ENCODE results near the gene DAPK2. TPM values are rescaled to one million over a fixed set of nuclear protein-coding genes. Genes with fewer than 3 reads are reported as not detected.

The DAPK2 gene
- total and polyA plus RNA-seq, 2 of the 4 experiments (the other 2 are of a cell fraction): 0.34 to 0.36 TPM

GRCh38 chr15:63978511-63979261 is 67.6 kb downstream of the DAPK2 start:
- Histone ChIP-seq H3K9me1 (ENCODE audit: insufficient read depth, low read length) (no peaks in the 10 kb centered on the region; the same call in 1 of the 2 replicates), H2BK5ac (ENCODE audit: low read depth, low read length, poor library complexity, severe bottlenecking) (no peak overlapping the region), H3K56ac (ENCODE audit: extremely low read depth, insufficient read depth, low read length) (no peak overlapping the region), H4K91ac (ENCODE audit: insufficient read depth, low read depth, low read length) (no peak overlapping the region), H3K79me1 (ENCODE audit: low read depth in 1 of 2, low read length in 2 of 2) (no peaks in the 10 kb centered on the region), H3K18ac (ENCODE audit: low read depth, low read length) (no peak overlapping the region), H4K5ac (ENCODE audit: low read depth, low read length) (no peak overlapping the region), H3K27me3 (ENCODE audit: control insufficient read depth, insufficient read depth, low read length) (peaks cover 2% of the 10 kb centered on the region; the same call in 1 of the 2 replicates), H3K14ac (replicated peaks; ENCODE audit: low read depth, low read length) (no peak overlapping the region), H2AK5ac (ENCODE audit: low read depth, low read length) (no peak overlapping the region), H3K4me2 (ENCODE audit: low read depth, low read length) (no peak overlapping the region; the same call in 1 of the 2 replicates), H4K8ac (ENCODE audit: low read depth in 2 of 2, low read length in 2 of 2) (no peak overlapping the region), H3K4me3 (ENCODE audit: insufficient read depth, low read depth, low read length) (no peak overlapping the region), H3K9me3 (ENCODE audit: control insufficient read depth, insufficient read depth, low read length) (no peaks in the 10 kb centered on the region), H2BK120ac (ENCODE audit: low read depth, low read length) (no peak overlapping the region; the same call in 1 of the 2 replicates), H3K36me3 (ENCODE audit: control insufficient read depth, insufficient read depth, low read length) (no peaks in the 10 kb centered on the region), H3K4me1 (ENCODE audit: control insufficient read depth, insufficient read depth, low read length) (peaks cover 7% of the 10 kb centered on the region), H4K20me1 (ENCODE audit: insufficient read depth, low read length) (no peaks in the 10 kb centered on the region; the same call in 1 of the 2 replicates), H2BK20ac (ENCODE audit: low read depth, low read length) (no peak overlapping the region), H3K27ac (ENCODE audit: insufficient read depth, low read length) (no peak overlapping the region), H2BK15ac (ENCODE audit: low read depth, low read length) (no peak overlapping the region), H3K23ac (ENCODE audit: low read depth, low read length) (no peak overlapping the region), H2AK9ac (replicated peaks; ENCODE audit: low read depth, low read length, poor library complexity) (no peak overlapping the region), H3K4ac (ENCODE audit: low read depth, low read length) (no peak overlapping the region), H2AFZ (replicated peaks; ENCODE audit: low read length, poor library complexity) (no peak overlapping the region), H3K9ac (ENCODE audit: low read depth, low read length) (0 out of 2 replicates have a peak overlapping the region, but pooled peaks have one; percentile 33)
- in situ Hi-C loops (cut with MboI; ENCODE audit: low sequenced_read_pairs) (no loop called here), dilution Hi-C loops (cut with HindIII; ENCODE audit: low sequenced_read_pairs, unreplicated experiment) (no loop called here), intact Hi-C loops (cut with micrococcal nuclease) (no loop called here)
- ATAC-seq (ENCODE audit: low read depth): peak; percentile 73
- BruUV-seq (replicated peaks): no TSS peak
- POLR2A ChIA-PET (ENCODE audit: unreplicated experiment): interaction anchor here (0.5 kb wide), 1 partner anchor 98 kb away, joined by 3 read pairs; no protein-coding TSS in a partner anchor
- CTCF ChIA-PET: interaction anchor here (0.6 to 1.1 kb wide), 2 partner anchors 11 to 608 kb away, joined by 3 read pairs; no protein-coding TSS in a partner anchor
- no peak for DNase-seq
- TF ChIP-seq SMC3 (IDR thresholded peaks at IDR 0.05; ENCODE audit: low read depth, low read length): no peak
- no peak for TF ChIP-seq POLR2A (IDR thresholded peaks at IDR 0.05; ENCODE audit: low read depth, low read length)
- TF ChIP-seq BHLHE40 (IDR thresholded peaks at IDR 0.05; ENCODE audit: low read depth, low read length): no peak
- no peak for TF ChIP-seq NFE2L2 (IDR thresholded peaks at IDR 0.05; ENCODE audit: low read depth, low read length)
- TF ChIP-seq FOS (IDR thresholded peaks at IDR 0.05; ENCODE audit: low read depth, low read length): no peak
- TF ChIP-seq USF2 (IDR thresholded peaks at IDR 0.05; ENCODE audit: low read depth, low read length): no peak
- WGBS, 2 experiments (ENCODE audit: extremely low coverage in 2 of 2, insufficient read length in 1 of 2): 50% methylated on average over 1 of the region's 4 CpGs; no CpG with 5 or more reads in 1 of the 2 experiments
